ENCODE measurements around the gene MEG3. TPM values are rescaled to one million over a fixed set of nuclear protein-coding genes. Genes with fewer than 3 reads are reported as not detected.
A peak's percentile ranks its signal among the peaks of the same experiment; 100 is the strongest.

The MEG3 gene
- 0.22 TPM for total RNA-seq (ENCODE audit: unreplicated experiment)
- long read RNA-seq: 0 reads

DNA sequence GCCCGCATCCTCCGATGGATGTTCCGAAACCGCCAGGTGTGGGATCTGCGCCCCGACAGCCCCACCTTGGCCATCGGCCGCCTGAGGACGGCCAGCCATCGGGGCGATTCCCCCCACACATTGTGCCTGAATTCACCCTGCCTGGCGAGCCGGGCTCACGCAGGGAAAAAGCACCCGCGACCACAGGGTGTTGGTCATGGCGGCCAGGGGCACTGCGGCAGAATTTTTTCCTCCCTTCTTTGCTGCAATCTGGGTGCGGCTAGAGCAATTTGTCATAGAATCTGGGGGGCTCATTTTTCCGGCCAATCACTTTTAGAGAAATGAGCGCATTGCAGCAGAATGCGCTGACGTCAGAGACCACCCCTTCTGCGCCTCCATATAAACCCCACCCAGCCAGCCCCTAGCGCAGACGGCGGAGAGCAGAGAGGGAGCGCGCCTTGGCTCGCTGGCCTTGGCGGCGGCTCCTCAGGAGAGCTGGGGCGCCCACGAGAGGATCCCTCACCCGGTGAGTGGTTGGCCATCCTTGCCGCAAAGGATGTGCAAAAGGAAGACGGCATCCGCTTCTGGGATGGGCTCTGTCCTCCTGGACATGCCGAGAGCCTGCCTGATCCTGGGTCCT lies at the start of gene MEG3:
Gene MEG3, plus strand, starts transcription at position 406 of the 619 bp plus-strand sequence.
- peaks cover 3% of the 10 kb centered on the region for H3K4me1 Mint-ChIP-seq (ENCODE audit: low read depth, unreplicated experiment)
- no peak for DNase-seq
- H3K9me3 Mint-ChIP-seq (ENCODE audit: unreplicated experiment): peaks cover 8% of the 10 kb centered on the region

DNA sequence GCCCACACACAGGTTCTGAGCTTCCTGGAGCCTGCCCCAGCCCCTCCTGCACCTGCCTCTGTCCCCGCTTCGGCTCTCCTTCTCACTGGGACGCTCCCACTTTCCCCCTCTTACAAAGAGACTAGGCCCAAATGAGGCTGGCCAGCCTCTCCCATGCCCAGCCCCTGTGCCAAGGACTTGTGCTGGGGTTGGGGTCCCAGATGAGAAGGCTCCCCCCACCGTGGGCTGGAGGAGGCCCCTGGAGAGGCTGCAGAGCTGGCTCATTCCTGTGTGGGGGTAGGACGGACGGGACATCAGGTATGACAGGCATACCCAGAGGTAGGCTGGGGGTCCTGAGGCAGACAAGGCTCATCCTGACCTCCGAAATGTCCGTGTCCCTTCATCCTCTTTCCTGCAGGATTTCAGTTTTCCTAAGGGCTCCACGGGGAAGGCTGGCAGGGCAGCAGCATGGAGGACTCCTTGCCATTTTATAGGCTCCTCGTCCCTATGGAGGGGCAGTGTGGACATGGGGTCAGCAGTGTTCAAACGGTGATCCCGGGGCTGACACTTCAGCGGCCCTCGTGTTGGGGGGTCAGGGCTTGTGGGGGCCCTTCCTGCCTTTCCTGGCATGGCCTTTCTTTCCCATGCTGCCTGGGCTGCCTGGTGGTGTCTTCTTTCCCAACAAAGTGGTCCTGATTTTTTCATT lies 49.1 kb upstream of the MEG3 start:
- no peak overlapping the region for H3K27ac Mint-ChIP-seq (ENCODE audit: unreplicated experiment)
- no peaks in the 10 kb centered on the region for H3K9me3 Mint-ChIP-seq (ENCODE audit: unreplicated experiment)
- peaks cover 2% of the 10 kb centered on the region for H3K4me1 Mint-ChIP-seq (ENCODE audit: low read depth, unreplicated experiment)
- TF ChIP-seq CTCF (IDR thresholded peaks at IDR 0.05; ENCODE audit: partially characterized antibody, unreplicated experiment): no peak
- no peaks in the 10 kb centered on the region for H3K36me3 Mint-ChIP-seq (ENCODE audit: unreplicated experiment)
- H3K27me3 Mint-ChIP-seq (ENCODE audit: unreplicated experiment): peaks cover 6% of the 10 kb centered on the region
- no peak for DNase-seq
- no peak overlapping the region for H3K4me3 Mint-ChIP-seq (ENCODE audit: unreplicated experiment)

More for the DNA sequence above, at the start of gene MEG3:
- Mint-ChIP-seq H3K27me3 (ENCODE audit: unreplicated experiment) (peaks cover 4% of the 10 kb centered on the region), H3K36me3 (ENCODE audit: unreplicated experiment) (peaks cover 5% of the 10 kb centered on the region), H3K27ac (ENCODE audit: unreplicated experiment) (no peak within 1 kb of the TSS), H3K4me3 (ENCODE audit: unreplicated experiment) (no peak within 1 kb of the TSS)
- no peak for TF ChIP-seq CTCF (IDR thresholded peaks at IDR 0.05; ENCODE audit: partially characterized antibody, unreplicated experiment)

- no peak for TF ChIP-seq CTCF (IDR thresholded peaks at IDR 0.05; ENCODE audit: partially characterized antibody, unreplicated experiment)
- Mint-ChIP-seq H3K27ac (ENCODE audit: unreplicated experiment) (no peak overlapping the region), H3K9me3 (ENCODE audit: unreplicated experiment) (no peaks in the 10 kb centered on the region), H3K4me1 (ENCODE audit: low read depth, unreplicated experiment) (peaks cover 3% of the 10 kb centered on the region), H3K4me3 (ENCODE audit: unreplicated experiment) (no peak overlapping the region), H3K36me3 (ENCODE audit: unreplicated experiment) (no peaks in the 10 kb centered on the region), H3K27me3 (ENCODE audit: unreplicated experiment) (peaks cover 6% of the 10 kb centered on the region)
- DNase-seq: no peak
These were observed 48.5 kb upstream of the MEG3 start for GRCh38 chr14:100777366-100777817.

DNA sequence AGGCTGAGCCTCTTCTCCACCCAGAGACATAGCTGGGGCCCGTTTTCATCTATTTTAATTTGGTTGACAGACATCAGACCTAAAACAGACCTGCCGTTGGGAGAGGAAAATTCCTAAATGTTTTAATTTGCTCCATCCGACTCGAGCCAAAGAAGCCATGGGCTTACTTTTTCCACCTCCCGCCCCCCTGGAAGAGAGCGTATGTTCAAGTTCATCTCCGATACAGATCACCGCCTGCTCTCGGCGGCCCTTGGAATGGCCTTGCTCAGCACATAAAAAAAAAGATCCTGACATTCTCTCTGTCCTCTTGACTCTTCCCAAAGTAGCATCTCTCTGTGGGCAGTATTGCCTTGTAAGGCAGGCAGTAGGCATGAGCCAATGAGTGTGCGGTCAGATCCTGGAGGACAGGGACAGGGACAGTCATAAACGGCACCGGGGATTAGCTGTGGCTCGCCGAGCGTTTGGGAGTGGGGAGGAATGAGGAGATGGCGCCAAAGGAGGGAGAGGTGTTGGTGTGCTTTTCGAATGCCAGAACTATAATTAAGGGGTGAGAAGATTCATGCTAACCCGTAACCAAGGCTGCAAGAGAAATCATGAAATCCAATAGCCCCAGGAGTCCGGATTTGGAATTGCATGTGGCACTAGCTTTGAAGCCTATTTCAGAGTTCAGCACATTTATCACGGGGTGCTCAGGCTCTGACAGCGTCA lies 47.9 kb upstream of the MEG3 start:
- H3K4me3 Mint-ChIP-seq (ENCODE audit: unreplicated experiment): no peak overlapping the region
- H3K9me3 Mint-ChIP-seq (ENCODE audit: unreplicated experiment): no peaks in the 10 kb centered on the region
- peaks cover 6% of the 10 kb centered on the region for H3K27me3 Mint-ChIP-seq (ENCODE audit: unreplicated experiment)
- DNase-seq: no peak
- H3K36me3 Mint-ChIP-seq (ENCODE audit: unreplicated experiment): no peaks in the 10 kb centered on the region
- peaks cover 7% of the 10 kb centered on the region for H3K4me1 Mint-ChIP-seq (ENCODE audit: low read depth, unreplicated experiment)
- H3K27ac Mint-ChIP-seq (ENCODE audit: unreplicated experiment): no peak overlapping the region
- TF ChIP-seq CTCF (IDR thresholded peaks at IDR 0.05; ENCODE audit: partially characterized antibody, unreplicated experiment): peak; percentile 8

Measured in glutamatergic neuron (in vitro differentiated cells).